LNCAP (cell line): Measurements from ENCODE around the gene ZMPSTE24.

Experiments used
- CTCF ChIP-seq: fragments of 450-650 bp; IDR thresholded peaks from 2 replicates; pipeline ENCODE4 v1.5.1; 2017; ENCODE audit warnings: mild to moderate bottlenecking

ZMPSTE24 gene

GRCh38 chr1:40274331-40274730 is 16.3 kb downstream of the ZMPSTE24 start:
- TF ChIP-seq CTCF = no peak

GRCh38 chr1:40276122-40276521 is 18.1 kb downstream of the ZMPSTE24 start:
- no peak for TF ChIP-seq CTCF

GRCh38 chr1:40281853-40282252 is 23.8 kb downstream of the ZMPSTE24 start:
- TF ChIP-seq CTCF = no peak

- no peak for TF ChIP-seq CTCF
Observed at GRCh38 chr1:40291293-40291692, 33.3 kb downstream of the ZMPSTE24 start.

- no peak for TF ChIP-seq CTCF
Observed at GRCh38 chr1:40299366-40300248, 41.6 kb downstream of the ZMPSTE24 start.

- no peak for TF ChIP-seq CTCF
Observed at GRCh38 chr1:40300249-40300567, 42.2 kb downstream of the ZMPSTE24 start.

- TF ChIP-seq CTCF = no peak
Observed at GRCh38 chr1:40300651-40301050, 42.6 kb downstream of the ZMPSTE24 start.

- no peak for TF ChIP-seq CTCF
Observed at GRCh38 chr1:40301066-40301465, 43.0 kb downstream of the ZMPSTE24 start.
